Progenitor cell of endocrine pancreas (in vitro differentiated cells): Measurements from ENCODE around the gene CCM2. TPM values are rescaled to one million over a fixed set of nuclear protein-coding genes. Genes with fewer than 3 reads are reported as not detected.

Experiments
- DNase-seq: peaks from one replicate; pipeline ENCODE4 v3.0.0; 2021; ENCODE audit warnings: low spot score; ENCODE audit not compliant: unreplicated experiment
- H3K27ac Mint-ChIP-seq: 2 replicates; pipeline ENCODE4 v1.8.0; 2021; ENCODE audit warnings: mild to moderate bottlenecking, moderate library complexity, mixed read lengths
- H3K27me3 Mint-ChIP-seq: 2 replicates; pipeline ENCODE4 v1.8.0; 2021; ENCODE audit warnings: mixed read lengths
- H3K36me3 Mint-ChIP-seq: 2 replicates; pipeline ENCODE4 v1.8.0; 2022; ENCODE audit warnings: mixed read lengths; ENCODE audit not compliant: insufficient read depth
- H3K4me1 Mint-ChIP-seq: 2 replicates; pipeline ENCODE4 v1.8.0; 2021; ENCODE audit warnings: low read depth, mixed read lengths
- H3K4me3 Mint-ChIP-seq: 2 replicates; pipeline ENCODE4 v1.8.0; 2021; ENCODE audit warnings: low read depth, mild to moderate bottlenecking, moderate library complexity, mixed read lengths
- H3K9me3 Mint-ChIP-seq: 2 replicates; pipeline ENCODE4 v1.8.0; 2021; ENCODE audit warnings: low read depth, mixed read lengths
- CTCF ChIP-seq: fragments of 200-600 bp; sonication (generic); IDR thresholded peaks from one replicate; pipeline ENCODE4 v1.5.0; 2021; ENCODE audit warnings: antibody characterized with exemption, mild to moderate bottlenecking; ENCODE audit not compliant: unreplicated experiment
- total RNA-seq: library from RNA; stranded (reverse); gene quantifications from 2 replicates; pipeline ENCODE4 v1.2.1, GENCODE V29; 2021

CCM2 gene
- total RNA-seq, 1 donor from 2014 or later, result 43.0 TPM

- Mint-ChIP-seq H3K27me3 (peaks cover 3% of the 10 kb centered on the region), H3K4me3 (no peak overlapping the region), H3K9me3 (no peaks in the 10 kb centered on the region), H3K27ac (no peak overlapping the region), H3K36me3 (no peaks in the 10 kb centered on the region), H3K4me1 (peaks cover 3% of the 10 kb centered on the region)
- TF ChIP-seq CTCF, result no peak
- DNase-seq, result no peak
These were observed 33.1 kb upstream of the CCM2 start for GRCh38 chr7:44966731-44967538.

GRCh38 chr7:44967571-44968446 is 32.2 kb upstream of the CCM2 start:
- no peak for DNase-seq
- peaks cover 6% of the 10 kb centered on the region for H3K4me1 Mint-ChIP-seq
- TF ChIP-seq CTCF, result peak; percentile 53
- H3K36me3 Mint-ChIP-seq, result no peaks in the 10 kb centered on the region
- H3K27ac Mint-ChIP-seq, result no peak overlapping the region
- no peak overlapping the region for H3K4me3 Mint-ChIP-seq
- peaks cover 3% of the 10 kb centered on the region for H3K27me3 Mint-ChIP-seq
- no peaks in the 10 kb centered on the region for H3K9me3 Mint-ChIP-seq

GRCh38 chr7:44969049-44969700 is 30.8 kb upstream of the CCM2 start:
- no peak overlapping the region for H3K4me3 Mint-ChIP-seq
- no peak for TF ChIP-seq CTCF
- peaks cover 6% of the 10 kb centered on the region for H3K4me1 Mint-ChIP-seq
- H3K9me3 Mint-ChIP-seq, result no peaks in the 10 kb centered on the region
- no peak overlapping the region for H3K27ac Mint-ChIP-seq
- DNase-seq, result no peak
- no peaks in the 10 kb centered on the region for H3K27me3 Mint-ChIP-seq
- H3K36me3 Mint-ChIP-seq, result no peaks in the 10 kb centered on the region

- no peak for TF ChIP-seq CTCF
- no peak overlapping the region for H3K4me3 Mint-ChIP-seq
- H3K27ac Mint-ChIP-seq, result no peak overlapping the region
- peaks cover 6% of the 10 kb centered on the region for H3K4me1 Mint-ChIP-seq
- H3K36me3 Mint-ChIP-seq, result no peaks in the 10 kb centered on the region
- no peaks in the 10 kb centered on the region for H3K27me3 Mint-ChIP-seq
- H3K9me3 Mint-ChIP-seq, result no peaks in the 10 kb centered on the region
- no peak for DNase-seq
These were observed 30.1 kb upstream of the CCM2 start for GRCh38 chr7:44969701-44970522.
